ENCODE results near the gene RNF2.

Gene RNF2

DNA sequence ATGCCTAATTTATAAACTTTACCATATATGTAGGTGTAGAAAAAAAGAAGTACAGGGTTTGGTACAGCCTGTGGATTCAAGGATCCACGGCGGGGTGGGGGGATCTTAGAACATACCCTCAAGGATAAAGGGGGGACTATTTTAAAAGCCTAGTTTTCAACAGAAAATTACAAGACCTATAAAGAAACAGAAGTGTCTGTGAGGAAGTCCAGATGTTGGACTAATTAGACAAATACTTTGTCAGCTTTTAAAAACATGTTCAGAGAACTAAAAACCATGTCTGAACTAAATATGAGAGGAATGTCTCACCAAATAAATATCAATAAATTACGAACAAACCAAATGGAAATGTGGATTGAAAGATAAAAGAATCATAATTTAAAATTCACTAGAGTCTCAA is 59.8 kb downstream of the RNF2 start:
- Histone ChIP-seq H3K27ac (replicated peaks) (no peak overlapping the region), H3K4me3 (replicated peaks; ENCODE audit: insufficient read depth, low read length) (no peak overlapping the region), H3K27me3 (ENCODE audit: insufficient read depth, poor library complexity, severe bottlenecking) (no peaks in the 10 kb centered on the region)
- TF ChIP-seq SPI1 (IDR thresholded peaks at IDR 0.05; ENCODE audit: borderline replicate concordance, low read depth) = no peak
- TF ChIP-seq, protein P1, sequence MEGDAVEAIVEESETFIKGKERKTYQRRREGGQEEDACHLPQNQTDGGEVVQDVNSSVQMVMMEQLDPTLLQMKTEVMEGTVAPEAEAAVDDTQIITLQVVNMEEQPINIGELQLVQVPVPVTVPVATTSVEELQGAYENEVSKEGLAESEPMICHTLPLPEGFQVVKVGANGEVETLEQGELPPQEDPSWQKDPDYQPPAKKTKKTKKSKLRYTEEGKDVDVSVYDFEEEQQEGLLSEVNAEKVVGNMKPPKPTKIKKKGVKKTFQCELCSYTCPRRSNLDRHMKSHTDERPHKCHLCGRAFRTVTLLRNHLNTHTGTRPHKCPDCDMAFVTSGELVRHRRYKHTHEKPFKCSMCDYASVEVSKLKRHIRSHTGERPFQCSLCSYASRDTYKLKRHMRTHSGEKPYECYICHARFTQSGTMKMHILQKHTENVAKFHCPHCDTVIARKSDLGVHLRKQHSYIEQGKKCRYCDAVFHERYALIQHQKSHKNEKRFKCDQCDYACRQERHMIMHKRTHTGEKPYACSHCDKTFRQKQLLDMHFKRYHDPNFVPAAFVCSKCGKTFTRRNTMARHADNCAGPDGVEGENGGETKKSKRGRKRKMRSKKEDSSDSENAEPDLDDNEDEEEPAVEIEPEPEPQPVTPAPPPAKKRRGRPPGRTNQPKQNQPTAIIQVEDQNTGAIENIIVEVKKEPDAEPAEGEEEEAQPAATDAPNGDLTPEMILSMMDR (IDR thresholded peaks at IDR 0.05; ENCODE audit: insufficient read depth, low read length) = no peak
- TF ChIP-seq POLR2AphosphoS5 (IDR thresholded peaks at IDR 0.05; ENCODE audit: low read depth) = no peak
- no peak for TF ChIP-seq GABPA (IDR thresholded peaks at IDR 0.05; ENCODE audit: low read depth)
- TF ChIP-seq, protein P2, sequence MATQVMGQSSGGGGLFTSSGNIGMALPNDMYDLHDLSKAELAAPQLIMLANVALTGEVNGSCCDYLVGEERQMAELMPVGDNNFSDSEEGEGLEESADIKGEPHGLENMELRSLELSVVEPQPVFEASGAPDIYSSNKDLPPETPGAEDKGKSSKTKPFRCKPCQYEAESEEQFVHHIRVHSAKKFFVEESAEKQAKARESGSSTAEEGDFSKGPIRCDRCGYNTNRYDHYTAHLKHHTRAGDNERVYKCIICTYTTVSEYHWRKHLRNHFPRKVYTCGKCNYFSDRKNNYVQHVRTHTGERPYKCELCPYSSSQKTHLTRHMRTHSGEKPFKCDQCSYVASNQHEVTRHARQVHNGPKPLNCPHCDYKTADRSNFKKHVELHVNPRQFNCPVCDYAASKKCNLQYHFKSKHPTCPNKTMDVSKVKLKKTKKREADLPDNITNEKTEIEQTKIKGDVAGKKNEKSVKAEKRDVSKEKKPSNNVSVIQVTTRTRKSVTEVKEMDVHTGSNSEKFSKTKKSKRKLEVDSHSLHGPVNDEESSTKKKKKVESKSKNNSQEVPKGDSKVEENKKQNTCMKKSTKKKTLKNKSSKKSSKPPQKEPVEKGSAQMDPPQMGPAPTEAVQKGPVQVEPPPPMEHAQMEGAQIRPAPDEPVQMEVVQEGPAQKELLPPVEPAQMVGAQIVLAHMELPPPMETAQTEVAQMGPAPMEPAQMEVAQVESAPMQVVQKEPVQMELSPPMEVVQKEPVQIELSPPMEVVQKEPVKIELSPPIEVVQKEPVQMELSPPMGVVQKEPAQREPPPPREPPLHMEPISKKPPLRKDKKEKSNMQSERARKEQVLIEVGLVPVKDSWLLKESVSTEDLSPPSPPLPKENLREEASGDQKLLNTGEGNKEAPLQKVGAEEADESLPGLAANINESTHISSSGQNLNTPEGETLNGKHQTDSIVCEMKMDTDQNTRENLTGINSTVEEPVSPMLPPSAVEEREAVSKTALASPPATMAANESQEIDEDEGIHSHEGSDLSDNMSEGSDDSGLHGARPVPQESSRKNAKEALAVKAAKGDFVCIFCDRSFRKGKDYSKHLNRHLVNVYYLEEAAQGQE (IDR thresholded peaks at IDR 0.05; ENCODE audit: insufficient replicate concordance, low read depth) = no peak
- DNase-seq (ENCODE audit: low read depth in 1 of 2, low spot score in 1 of 2) = no peak

DNA sequence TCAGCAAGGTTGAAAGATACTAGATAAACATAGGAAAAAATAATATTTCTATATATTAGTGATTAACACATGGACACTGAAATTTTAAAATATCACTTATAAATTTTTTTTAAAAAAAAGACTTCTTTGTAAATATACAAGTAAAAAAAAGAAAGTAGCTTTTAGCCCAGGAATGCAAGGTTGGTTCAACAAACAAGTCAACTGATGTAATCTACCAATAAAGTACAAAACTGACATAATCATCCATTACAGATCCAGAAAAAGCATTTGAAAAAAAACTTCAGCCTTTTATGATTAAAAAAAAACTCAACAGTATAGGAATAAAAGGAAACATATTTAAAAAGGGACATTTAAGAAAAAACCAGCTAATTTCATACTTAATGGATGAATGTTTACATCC is 63.0 kb downstream of the RNF2 start:
- TF ChIP-seq GABPA (IDR thresholded peaks at IDR 0.05; ENCODE audit: low read depth) = no peak
- TF ChIP-seq, protein P2 (IDR thresholded peaks at IDR 0.05; ENCODE audit: insufficient replicate concordance, low read depth) = no peak
- TF ChIP-seq SPI1 (IDR thresholded peaks at IDR 0.05; ENCODE audit: borderline replicate concordance, low read depth) = no peak
- TF ChIP-seq, protein P1 (IDR thresholded peaks at IDR 0.05; ENCODE audit: insufficient read depth, low read length) = no peak
- TF ChIP-seq POLR2AphosphoS5 (IDR thresholded peaks at IDR 0.05; ENCODE audit: low read depth) = no peak

DNA sequence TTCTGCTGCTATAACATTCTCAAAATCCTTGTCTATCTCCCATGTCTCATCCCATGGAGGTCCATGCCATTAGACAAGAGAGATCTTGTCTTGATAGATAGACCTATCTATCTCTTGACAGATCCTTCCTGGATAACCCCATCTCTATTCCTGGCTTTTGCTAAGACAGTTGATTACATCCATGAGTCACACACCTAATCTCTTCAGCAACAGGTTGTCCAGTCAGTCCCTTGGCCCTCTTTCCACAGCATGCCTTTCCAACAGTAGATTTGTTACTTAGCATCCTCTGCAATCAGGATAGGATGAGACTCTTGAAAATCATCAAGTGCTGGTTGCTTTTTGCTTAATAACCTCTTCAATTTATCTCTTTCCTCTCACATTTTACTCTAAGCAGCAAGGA is 64.8 kb downstream of the RNF2 start:
- no peak overlapping the region for H3K4me3 ChIP-seq (replicated peaks; ENCODE audit: insufficient read depth, low read length)
- H3K27me3 ChIP-seq (ENCODE audit: insufficient read depth, poor library complexity, severe bottlenecking) = no peaks in the 10 kb centered on the region
- no peak overlapping the region for H3K27ac ChIP-seq (replicated peaks)
- TF ChIP-seq, protein P1 (IDR thresholded peaks at IDR 0.05; ENCODE audit: insufficient read depth, low read length) = no peak
- TF ChIP-seq SPI1 (IDR thresholded peaks at IDR 0.05; ENCODE audit: borderline replicate concordance, low read depth) = no peak
- no peak for TF ChIP-seq POLR2AphosphoS5 (IDR thresholded peaks at IDR 0.05; ENCODE audit: low read depth)
- TF ChIP-seq, protein P2 (IDR thresholded peaks at IDR 0.05; ENCODE audit: insufficient replicate concordance, low read depth) = no peak
- no peak for TF ChIP-seq GABPA (IDR thresholded peaks at IDR 0.05; ENCODE audit: low read depth)
- DNase-seq (ENCODE audit: low read depth in 1 of 2, low spot score in 1 of 2) = no peak

More for the DNA sequence above, 63.0 kb downstream of the RNF2 start:
- Histone ChIP-seq H3K27ac (replicated peaks) (no peak overlapping the region), H3K4me3 (replicated peaks; ENCODE audit: insufficient read depth, low read length) (no peak overlapping the region), H3K27me3 (ENCODE audit: insufficient read depth, poor library complexity, severe bottlenecking) (no peaks in the 10 kb centered on the region)
- no peak for DNase-seq (ENCODE audit: low read depth in 1 of 2, low spot score in 1 of 2)
